ENCODE results near the gene PLXNA2.

The PLXNA2 gene

GRCh38 chr1:208159555-208160258 is 84.5 kb downstream of the PLXNA2 start:
- no peak for DNase-seq

GRCh38 chr1:208158640-208159554 is 85.3 kb downstream of the PLXNA2 start:
- no peak for DNase-seq

GRCh38 chr1:208157769-208158168 is 86.4 kb downstream of the PLXNA2 start:
- no peak for DNase-seq

GRCh38 chr1:208156741-208157140 is 87.4 kb downstream of the PLXNA2 start:
- no peak for DNase-seq

- no peak for DNase-seq
These were observed 87.9 kb downstream of the PLXNA2 start for GRCh38 chr1:208156310-208156709.

GRCh38 chr1:208154679-208155642 is 89.2 kb downstream of the PLXNA2 start:
- DNase-seq: no peak

- peak; percentile 69 to 76 for DNase-seq
These were observed 90.1 kb downstream of the PLXNA2 start for GRCh38 chr1:208154040-208154439.

- no peak for DNase-seq
These were observed 90.8 kb downstream of the PLXNA2 start for GRCh38 chr1:208153386-208153785.

GRCh38 chr1:208151728-208152598 is 92.2 kb downstream of the PLXNA2 start:
- no peak for DNase-seq

- no peak for DNase-seq
These were observed 93.2 kb downstream of the PLXNA2 start for GRCh38 chr1:208150833-208151458.

- no peak for DNase-seq
These were observed 94.2 kb downstream of the PLXNA2 start for GRCh38 chr1:208149776-208150514.

GRCh38 chr1:208149213-208149612 is 95.0 kb downstream of the PLXNA2 start:
- no peak for DNase-seq

- DNase-seq: no peak
These were observed 95.8 kb downstream of the PLXNA2 start for GRCh38 chr1:208148380-208148779.

GRCh38 chr1:208146650-208147049 is 97.5 kb downstream of the PLXNA2 start:
- DNase-seq: no peak

GRCh38 chr1:208145167-208145566 is 99.0 kb downstream of the PLXNA2 start:
- no peak for DNase-seq

- DNase-seq: no peak
These were observed 101.4 kb downstream of the PLXNA2 start for GRCh38 chr1:208142590-208143382.

GRCh38 chr1:208141610-208142192 is 102.5 kb downstream of the PLXNA2 start:
- no peak for DNase-seq

GRCh38 chr1:208139434-208140045 is 104.6 kb downstream of the PLXNA2 start:
- DNase-seq: no peak

GRCh38 chr1:208137193-208137592 is 107.0 kb downstream of the PLXNA2 start:
- no peak for DNase-seq

All from SHP77 (cell line).